Liver (tissue), 9 donors: ENCODE measurements around the gene SERPINA10. TPM values are rescaled to one million over a fixed set of nuclear protein-coding genes. Genes with fewer than 3 reads are reported as not detected.

ENCODE experiments used
- DNase-seq: peaks from one replicate; pipeline ENCODE4 v3.0.0-alpha.2; 2017; ENCODE audit warnings: low spot score
- H3K27ac ChIP-seq, 2 donors: one replicate each; pipeline ENCODE4 v1.7.0; 2013; ENCODE audit warnings: inconsistent platforms in 2 of 2, low read length in 2 of 2, control low read depth in 1 of 2, low read depth in 1 of 2, mild to moderate bottlenecking in 1 of 2
- H3K27me3 ChIP-seq, 4 donors: one replicate each; pipeline versions ENCODE4 v1.6.1 to v1.7.0; 2013; ENCODE audit warnings: low read length in 3 of 4, inconsistent platforms in 1 of 4, mild to moderate bottlenecking in 1 of 4, moderate library complexity in 1 of 4; ENCODE audit not compliant: control insufficient read depth in 4 of 4, insufficient read depth in 4 of 4
- H3K36me3 ChIP-seq, 4 donors: one replicate each; pipeline versions ENCODE4 v1.6.1 to v1.7.0; 2013; ENCODE audit warnings: low read length in 3 of 4, mild to moderate bottlenecking in 3 of 4, low read depth in 1 of 4, moderate library complexity in 1 of 4; ENCODE audit not compliant: control insufficient read depth in 4 of 4, insufficient read depth in 3 of 4
- H3K4me1 ChIP-seq, 4 donors: one replicate each; pipeline versions ENCODE4 v1.6.1 to v1.7.0; 2013; ENCODE audit warnings: low read length in 3 of 4, mild to moderate bottlenecking in 3 of 4, moderate library complexity in 1 of 4; ENCODE audit not compliant: control insufficient read depth in 4 of 4, insufficient read depth in 4 of 4
- H3K4me3 ChIP-seq, 3 donors: one replicate each; pipeline versions ENCODE4 v1.6.1 to v1.7.0; 2013; ENCODE audit warnings: low read length in 3 of 3, control low read depth in 1 of 3, low read depth in 1 of 3, mild to moderate bottlenecking in 1 of 3
- H3K9ac ChIP-seq, 2 donors: one replicate each; pipeline ENCODE4 v1.7.0; 2013; ENCODE audit warnings: low read length in 2 of 2, mild to moderate bottlenecking in 2 of 2, moderate library complexity in 2 of 2, control low read depth in 1 of 2, low read depth in 1 of 2
- H3K9me3 ChIP-seq, 4 donors: one replicate each; pipeline versions ENCODE4 v1.6.1 to v1.7.0; 2013; ENCODE audit warnings: low read length in 3 of 4; ENCODE audit not compliant: control insufficient read depth in 4 of 4
- ATF3 ChIP-seq: IDR thresholded peaks from 2 replicates; pipeline ENCODE4 v1.6.1; 2016; ENCODE audit warnings: antibody characterized with exemption
- EGR1 ChIP-seq, 2 donors: IDR thresholded peaks; 2 replicates each; pipeline ENCODE4 v1.6.1; 2016 to 2018; ENCODE audit warnings: antibody characterized with exemption in 2 of 2, low read depth in 2 of 2
- FOXA1 ChIP-seq: IDR thresholded peaks from 2 replicates; pipeline ENCODE4 v1.6.1; 2016; ENCODE audit warnings: antibody characterized with exemption
- FOXA2 ChIP-seq: IDR thresholded peaks from 2 replicates; pipeline ENCODE4 v1.6.1; 2016; ENCODE audit warnings: antibody characterized with exemption
- GABPA ChIP-seq, 2 donors: IDR thresholded peaks in 1 of 2; conservative IDR thresholded peaks in 1 of 2; 2 replicates each; pipeline ENCODE4 v1.6.1; 2016; ENCODE audit warnings: antibody characterized with exemption in 2 of 2, mild to moderate bottlenecking in 1 of 2, moderate library complexity in 1 of 2
- HNF4A ChIP-seq, 2 donors: conservative IDR thresholded peaks; 2 replicates each; pipeline ENCODE4 v1.6.1; 2016; ENCODE audit warnings: antibody characterized with exemption in 2 of 2, mild to moderate bottlenecking in 2 of 2
- HNF4G ChIP-seq: IDR thresholded peaks from 2 replicates; pipeline ENCODE4 v1.6.1; 2016; ENCODE audit warnings: antibody characterized with exemption
- JUND ChIP-seq, 2 donors: IDR thresholded peaks; 2 replicates each; pipeline ENCODE4 v1.6.1; 2016; ENCODE audit warnings: antibody characterized with exemption in 2 of 2
- MAX ChIP-seq: IDR thresholded peaks from 2 replicates; pipeline ENCODE4 v1.6.1; 2016; ENCODE audit warnings: antibody characterized with exemption
- RAD21 ChIP-seq, 2 donors: IDR thresholded peaks; 2 replicates each; pipeline ENCODE4 v1.6.1; 2016; ENCODE audit warnings: antibody characterized with exemption in 2 of 2, mild to moderate bottlenecking in 2 of 2
- REST ChIP-seq: IDR thresholded peaks from 2 replicates; pipeline ENCODE4 v1.6.1; 2016; ENCODE audit warnings: antibody characterized with exemption, mild to moderate bottlenecking
- RXRA ChIP-seq, 2 donors: IDR thresholded peaks; 2 replicates each; pipeline ENCODE4 v1.6.1; 2017 to 2018; ENCODE audit warnings: antibody characterized with exemption in 2 of 2, mild to moderate bottlenecking in 1 of 2
- SP1 ChIP-seq: IDR thresholded peaks from 2 replicates; pipeline ENCODE4 v1.6.1; 2018; ENCODE audit warnings: antibody characterized with exemption, mild to moderate bottlenecking
- TAF1 ChIP-seq: conservative IDR thresholded peaks from 2 replicates; pipeline ENCODE4 v1.6.1; 2016; ENCODE audit warnings: antibody characterized with exemption, mild to moderate bottlenecking
- ZBTB33 ChIP-seq: IDR thresholded peaks from 2 replicates; pipeline ENCODE4 v1.6.1; 2016; ENCODE audit warnings: antibody characterized with exemption
- WGBS: extraction: QIAGEN DNeasy Blood & Tissue Kit; methylation state at CpG from one replicate; pipeline ENCODE4 v1.1.7; 2013; 5-methylcytosine and 5-hydroxymethylcytosine counted together
- polyA plus RNA-seq, 2 donors: library from polyadenylated mRNA; stranded (reverse) in 1 of 2; unstranded in 1 of 2; fragments of 200-250 nt in 1 of 2; fragments of >200 nt in 1 of 2; fragmentation: Nextera tagmentation in 1 of 2; extraction: Ambion mirVana in 1 of 2; gene quantifications; one replicate each; pipeline versions ENCODE4 v1.2.1 to v1.2.3, GENCODE V29; 2013 to 2015
- total RNA-seq, 2 donors: library from RNA; depleted of rRNA; stranded (reverse); fragments of >200 nt; gene quantifications; one replicate each; pipeline ENCODE4 v1.2.3, GENCODE V29; 2014
- donor health status: healthy.
- donor health status: healthy.
- donor health status: healthy.
- donor health status: healthy.
- donor health status: healthy.

SERPINA10 gene
- total and polyA plus RNA-seq, 4 donors, result 105 to 363 (median 194) TPM

GRCh38 chr14:94310248-94310647 is 17.2 kb upstream of the SERPINA10 start:
- peak overlapping the region in 1 of 2 donors; percentile 13 for H3K27ac ChIP-seq
- WGBS, result 91% methylated on average over 3 of the region's 3 CpGs
- no peaks in the 10 kb centered on the region for H3K27me3 ChIP-seq
- TF ChIP-seq EGR1 (IDR thresholded peaks at IDR 0.05; ENCODE audit: low read depth in 2 of 2), result no peak
- TF ChIP-seq ZBTB33, result no peak
- no peak for DNase-seq
- H3K9ac ChIP-seq, result no peak overlapping the region
- peaks cover 7 to 44% (median 27%) of the 10 kb centered on the region in 4 donors for H3K4me1 ChIP-seq
- peaks cover 4 to 52% (median 38%) of the 10 kb centered on the region in 4 donors for H3K36me3 ChIP-seq
- H3K4me3 ChIP-seq, result no peak overlapping the region
- H3K9me3 ChIP-seq, result peaks cover 0 to 7% (median 4%) of the 10 kb centered on the region in 4 donors

- Histone ChIP-seq H3K27ac (no peak overlapping the region), H3K4me3 (no peak overlapping the region), H3K9me3 (peaks cover 0 to 7% (median 4%) of the 10 kb centered on the region in 4 donors), H3K27me3 (no peaks in the 10 kb centered on the region), H3K9ac (no peak overlapping the region), H3K36me3 (peaks cover 4 to 58% (median 43%) of the 10 kb centered on the region in 4 donors), H3K4me1 (peaks cover 7 to 38% (median 24%) of the 10 kb centered on the region in 4 donors)
- TF ChIP-seq GABPA (IDR thresholded peaks at IDR 0.05 in 1 of 2, conservative IDR thresholded peaks at IDR 0.05 in 1 of 2), result no peak
- no peak for TF ChIP-seq MAX
- TF ChIP-seq FOXA1, result no peak
- no peak for TF ChIP-seq TAF1
- no peak for TF ChIP-seq JUND (IDR thresholded peaks at IDR 0.05)
- no peak for TF ChIP-seq REST
- no peak for TF ChIP-seq FOXA2
- TF ChIP-seq EGR1 (IDR thresholded peaks at IDR 0.05; ENCODE audit: low read depth in 2 of 2), result no peak
- TF ChIP-seq HNF4A (conservative IDR thresholded peaks at IDR 0.05), result no peak
- TF ChIP-seq RXRA (IDR thresholded peaks at IDR 0.05), result no peak
- TF ChIP-seq SP1, result no peak
- TF ChIP-seq HNF4G, result no peak
- no peak for TF ChIP-seq ATF3
- no peak for TF ChIP-seq ZBTB33
- TF ChIP-seq RAD21 (IDR thresholded peaks at IDR 0.05), result no peak
- 89% methylated on average over 10 of the region's 10 CpGs for WGBS
- DNase-seq, result no peak
These were observed 16.7 kb upstream of the SERPINA10 start for GRCh38 chr14:94309721-94310120.
